HepG2 (cell line): Measurements from ENCODE around the gene ARHGAP9. TPM values are rescaled to one million over a fixed set of nuclear protein-coding genes. Genes with fewer than 3 reads are reported as not detected.

Experiments used
- BCL6 ChIP-seq: IDR thresholded peaks from 2 replicates; pipeline ENCODE4 v1.6.1; 2016; ENCODE audit warnings: missing genetic modification reagents, missing compliant biosample characterization
- CEBPB ChIP-seq: IDR thresholded peaks from 2 replicates; pipeline ENCODE4 v1.6.1; 2011; ENCODE audit warnings: low read depth, low read length, improper control_type of control experiment, borderline replicate concordance
- EHMT2 ChIP-seq: fragments of 200-600 bp; sonication (generic); IDR thresholded peaks from 2 replicates; pipeline ENCODE4 v1.7.0; 2017; ENCODE audit warnings: antibody characterized with exemption, low read depth, low read length, borderline replicate concordance
- KLF11 ChIP-seq: IDR thresholded peaks from 2 replicates; pipeline ENCODE4 v1.6.1; 2016; ENCODE audit warnings: missing compliant biosample characterization
- MYNN ChIP-seq: sonication (generic); formaldehyde crosslinking; IDR thresholded peaks from 2 replicates; pipeline ENCODE4 v1.4.0; 2020; ENCODE audit warnings: mild to moderate bottlenecking, low read depth, missing genetic modification reagents
- SSRP1 ChIP-seq: IDR thresholded peaks from 2 replicates; pipeline ENCODE4 v1.6.1; 2016; ENCODE audit warnings: control low read depth
- TBP ChIP-seq: sonication (generic); formaldehyde crosslinking; IDR thresholded peaks from 2 replicates; pipeline ENCODE4 v1.5.0; 2020; ENCODE audit warnings: missing genetic modification reagents
- ZBTB1 ChIP-seq: sonication (generic); formaldehyde crosslinking; IDR thresholded peaks from 2 replicates; pipeline ENCODE4 v1.4.0; 2020; ENCODE audit warnings: missing genetic modification reagents, borderline replicate concordance
- ZNF282 ChIP-seq: fragments of 450-650 bp; IDR thresholded peaks from 2 replicates; pipeline ENCODE4 v1.6.1; 2018; ENCODE audit not compliant: partially characterized antibody
- ZNF337 ChIP-seq: sonication (generic); formaldehyde crosslinking; IDR thresholded peaks from 2 replicates; pipeline ENCODE4 v1.5.1; 2020; ENCODE audit warnings: missing genetic modification reagents, low read depth, mild to moderate bottlenecking, borderline replicate concordance
- ZNF615 ChIP-seq: sonication (generic); formaldehyde crosslinking; IDR thresholded peaks from 2 replicates; pipeline ENCODE4 v1.5.0; 2020; ENCODE audit warnings: mild to moderate bottlenecking, missing genetic modification reagents, borderline replicate concordance
- ZNF672 ChIP-seq: sonication (generic); formaldehyde crosslinking; IDR thresholded peaks from 2 replicates; pipeline ENCODE4 v1.8.1; 2022; ENCODE audit warnings: missing genetic modification reagents
- polyA plus RNA-seq, 8 experiments: library from polyadenylated mRNA; depleted of rRNA in 3 of 8; stranded (reverse) in 7 of 8; unstranded in 1 of 8; fragments of >200 nt; fragmentation: Illumina TruSeq in 4 of 8; extraction: Trizol in 4 of 8; gene quantifications; 2 replicates each; pipeline versions ENCODE4 v1.2.1 to v1.2.3, GENCODE V29; 2011 to 2016; ENCODE audit warnings: low read depth in 4 of 8, missing spikeins in 1 of 8, mixed read lengths in 1 of 8; ENCODE audit not compliant: insufficient read depth in 1 of 8
- total RNA-seq, 5 experiments: library from RNA; depleted of rRNA; stranded (reverse); fragments of >200 nt; fragmentation: Illumina TruSeq; extraction: Trizol; gene quantifications; 2 replicates each; pipeline ENCODE4 v1.2.3, GENCODE V29; 2016; ENCODE audit warnings: low read depth in 1 of 5
- TF ChIP-seq, protein P1 (sequence below): sonication (generic); formaldehyde crosslinking; IDR thresholded peaks from 2 replicates; pipeline ENCODE4 v1.5.0; 2020; ENCODE audit warnings: mild to moderate bottlenecking, missing genetic modification reagents, moderate library complexity
- TF ChIP-seq, protein P2 (sequence below): sonication (generic); formaldehyde crosslinking; IDR thresholded peaks from 2 replicates; pipeline ENCODE4 v1.4.0; 2020; ENCODE audit warnings: mild to moderate bottlenecking, missing genetic modification reagents
- TF ChIP-seq, protein P3 (sequence below): sonication (generic); formaldehyde crosslinking; IDR thresholded peaks from 2 replicates; pipeline ENCODE4 v1.8.1; 2022; ENCODE audit warnings: mild to moderate bottlenecking, missing genetic modification reagents
- TF ChIP-seq, protein P4 (sequence below): sonication (generic); formaldehyde crosslinking; IDR thresholded peaks from 2 replicates; pipeline ENCODE4 v1.8.0; 2023; ENCODE audit warnings: mild to moderate bottlenecking, missing genetic modification reagents
- TF ChIP-seq, protein P5 (sequence below): sonication (generic); formaldehyde crosslinking; IDR thresholded peaks from 2 replicates; pipeline ENCODE4 v1.5.0; 2020; ENCODE audit warnings: mild to moderate bottlenecking, missing genetic modification reagents, borderline replicate concordance

The ARHGAP9 gene
- total and polyA plus RNA-seq, 2 of the 13 experiments (the other 11 are each of a cell fraction or from before 2014, with no cell fraction given) = 0.18 to 1.2 TPM

DNA sequence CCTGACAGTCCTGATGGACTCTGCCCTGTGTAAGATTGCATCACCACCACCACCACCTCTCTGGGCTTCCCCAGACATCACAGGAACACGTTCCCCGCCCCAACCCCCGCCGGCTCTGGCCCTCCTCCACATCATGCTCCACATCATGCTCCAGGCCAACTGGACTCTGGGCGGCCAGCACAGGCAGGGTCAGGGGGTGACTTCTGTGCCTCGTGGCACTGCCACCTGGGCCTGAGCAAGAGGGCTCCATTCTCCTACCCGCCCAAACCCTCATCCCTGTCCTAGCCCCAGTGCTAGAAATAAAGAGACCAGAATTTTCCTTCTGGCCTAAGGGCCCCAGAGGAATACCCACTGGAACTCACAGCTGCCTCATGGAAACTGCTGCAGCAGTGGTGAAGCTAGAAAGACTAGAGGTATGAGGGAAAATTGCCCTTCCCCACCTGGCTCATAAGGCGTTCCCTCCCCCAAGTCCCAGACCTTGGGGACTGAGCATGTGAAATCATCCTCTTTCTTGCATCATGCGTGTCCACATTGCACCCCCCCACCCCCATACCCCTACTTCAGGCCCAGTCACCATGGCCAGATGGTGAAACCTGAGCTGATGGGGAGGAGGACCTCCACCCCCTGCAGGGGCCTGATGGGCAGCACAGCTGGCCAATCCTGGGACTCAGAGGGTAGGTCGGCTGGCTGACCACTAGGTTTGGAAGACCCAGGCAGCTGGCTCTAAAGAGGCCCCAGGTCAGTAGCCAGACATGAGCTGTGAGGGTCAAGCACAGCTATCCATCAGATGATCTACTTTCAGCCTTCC is 24.9 kb downstream of the ARHGAP9 start, which contains the start of gene INHBE (continued):
- TF ChIP-seq, protein P1, sequence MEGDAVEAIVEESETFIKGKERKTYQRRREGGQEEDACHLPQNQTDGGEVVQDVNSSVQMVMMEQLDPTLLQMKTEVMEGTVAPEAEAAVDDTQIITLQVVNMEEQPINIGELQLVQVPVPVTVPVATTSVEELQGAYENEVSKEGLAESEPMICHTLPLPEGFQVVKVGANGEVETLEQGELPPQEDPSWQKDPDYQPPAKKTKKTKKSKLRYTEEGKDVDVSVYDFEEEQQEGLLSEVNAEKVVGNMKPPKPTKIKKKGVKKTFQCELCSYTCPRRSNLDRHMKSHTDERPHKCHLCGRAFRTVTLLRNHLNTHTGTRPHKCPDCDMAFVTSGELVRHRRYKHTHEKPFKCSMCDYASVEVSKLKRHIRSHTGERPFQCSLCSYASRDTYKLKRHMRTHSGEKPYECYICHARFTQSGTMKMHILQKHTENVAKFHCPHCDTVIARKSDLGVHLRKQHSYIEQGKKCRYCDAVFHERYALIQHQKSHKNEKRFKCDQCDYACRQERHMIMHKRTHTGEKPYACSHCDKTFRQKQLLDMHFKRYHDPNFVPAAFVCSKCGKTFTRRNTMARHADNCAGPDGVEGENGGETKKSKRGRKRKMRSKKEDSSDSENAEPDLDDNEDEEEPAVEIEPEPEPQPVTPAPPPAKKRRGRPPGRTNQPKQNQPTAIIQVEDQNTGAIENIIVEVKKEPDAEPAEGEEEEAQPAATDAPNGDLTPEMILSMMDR = peak; percentile 23
- TF ChIP-seq SSRP1 (peak; percentile 94; the same call in 1 of the 2 replicates), KLF11 (CRISPR knock-in tag) (peak; percentile 38; the same call in 1 of the 2 replicates), ZNF337 (CRISPR knock-in tag) (peak; percentile 57; the same call in 1 of the 2 replicates), BCL6 (CRISPR knock-in tag) (peak; percentile 86), MYNN (no peak), EHMT2 (no peak), ZNF282 (no peak), ZNF615 (CRISPR knock-in tag) (no peak), ZBTB1 (CRISPR knock-in tag) (no peak), TBP (CRISPR knock-in tag) (no peak), ZNF672 (CRISPR knock-in tag) (no peak), CEBPB (peak; percentile 99)
- TF ChIP-seq, protein P2, sequence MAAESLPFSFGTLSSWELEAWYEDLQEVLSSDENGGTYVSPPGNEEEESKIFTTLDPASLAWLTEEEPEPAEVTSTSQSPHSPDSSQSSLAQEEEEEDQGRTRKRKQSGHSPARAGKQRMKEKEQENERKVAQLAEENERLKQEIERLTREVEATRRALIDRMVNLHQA (CRISPR knock-in tag) = no peak
- TF ChIP-seq, protein P3, sequence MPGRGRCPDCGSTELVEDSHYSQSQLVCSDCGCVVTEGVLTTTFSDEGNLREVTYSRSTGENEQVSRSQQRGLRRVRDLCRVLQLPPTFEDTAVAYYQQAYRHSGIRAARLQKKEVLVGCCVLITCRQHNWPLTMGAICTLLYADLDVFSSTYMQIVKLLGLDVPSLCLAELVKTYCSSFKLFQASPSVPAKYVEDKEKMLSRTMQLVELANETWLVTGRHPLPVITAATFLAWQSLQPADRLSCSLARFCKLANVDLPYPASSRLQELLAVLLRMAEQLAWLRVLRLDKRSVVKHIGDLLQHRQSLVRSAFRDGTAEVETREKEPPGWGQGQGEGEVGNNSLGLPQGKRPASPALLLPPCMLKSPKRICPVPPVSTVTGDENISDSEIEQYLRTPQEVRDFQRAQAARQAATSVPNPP (CRISPR knock-in tag) = peak; percentile 70; the same call in 1 of the 2 replicates
- TF ChIP-seq, protein P4, sequence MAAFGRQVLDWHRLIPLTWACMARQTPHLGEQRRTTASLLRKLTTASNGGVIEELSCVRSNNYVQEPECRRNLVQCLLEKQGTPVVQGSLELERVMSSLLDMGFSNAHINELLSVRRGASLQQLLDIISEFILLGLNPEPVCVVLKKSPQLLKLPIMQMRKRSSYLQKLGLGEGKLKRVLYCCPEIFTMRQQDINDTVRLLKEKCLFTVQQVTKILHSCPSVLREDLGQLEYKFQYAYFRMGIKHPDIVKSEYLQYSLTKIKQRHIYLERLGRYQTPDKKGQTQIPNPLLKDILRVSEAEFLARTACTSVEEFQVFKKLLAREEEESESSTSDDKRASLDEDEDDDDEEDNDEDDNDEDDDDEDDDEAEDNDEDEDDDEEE (CRISPR knock-in tag) = no peak
- TF ChIP-seq, protein P5, sequence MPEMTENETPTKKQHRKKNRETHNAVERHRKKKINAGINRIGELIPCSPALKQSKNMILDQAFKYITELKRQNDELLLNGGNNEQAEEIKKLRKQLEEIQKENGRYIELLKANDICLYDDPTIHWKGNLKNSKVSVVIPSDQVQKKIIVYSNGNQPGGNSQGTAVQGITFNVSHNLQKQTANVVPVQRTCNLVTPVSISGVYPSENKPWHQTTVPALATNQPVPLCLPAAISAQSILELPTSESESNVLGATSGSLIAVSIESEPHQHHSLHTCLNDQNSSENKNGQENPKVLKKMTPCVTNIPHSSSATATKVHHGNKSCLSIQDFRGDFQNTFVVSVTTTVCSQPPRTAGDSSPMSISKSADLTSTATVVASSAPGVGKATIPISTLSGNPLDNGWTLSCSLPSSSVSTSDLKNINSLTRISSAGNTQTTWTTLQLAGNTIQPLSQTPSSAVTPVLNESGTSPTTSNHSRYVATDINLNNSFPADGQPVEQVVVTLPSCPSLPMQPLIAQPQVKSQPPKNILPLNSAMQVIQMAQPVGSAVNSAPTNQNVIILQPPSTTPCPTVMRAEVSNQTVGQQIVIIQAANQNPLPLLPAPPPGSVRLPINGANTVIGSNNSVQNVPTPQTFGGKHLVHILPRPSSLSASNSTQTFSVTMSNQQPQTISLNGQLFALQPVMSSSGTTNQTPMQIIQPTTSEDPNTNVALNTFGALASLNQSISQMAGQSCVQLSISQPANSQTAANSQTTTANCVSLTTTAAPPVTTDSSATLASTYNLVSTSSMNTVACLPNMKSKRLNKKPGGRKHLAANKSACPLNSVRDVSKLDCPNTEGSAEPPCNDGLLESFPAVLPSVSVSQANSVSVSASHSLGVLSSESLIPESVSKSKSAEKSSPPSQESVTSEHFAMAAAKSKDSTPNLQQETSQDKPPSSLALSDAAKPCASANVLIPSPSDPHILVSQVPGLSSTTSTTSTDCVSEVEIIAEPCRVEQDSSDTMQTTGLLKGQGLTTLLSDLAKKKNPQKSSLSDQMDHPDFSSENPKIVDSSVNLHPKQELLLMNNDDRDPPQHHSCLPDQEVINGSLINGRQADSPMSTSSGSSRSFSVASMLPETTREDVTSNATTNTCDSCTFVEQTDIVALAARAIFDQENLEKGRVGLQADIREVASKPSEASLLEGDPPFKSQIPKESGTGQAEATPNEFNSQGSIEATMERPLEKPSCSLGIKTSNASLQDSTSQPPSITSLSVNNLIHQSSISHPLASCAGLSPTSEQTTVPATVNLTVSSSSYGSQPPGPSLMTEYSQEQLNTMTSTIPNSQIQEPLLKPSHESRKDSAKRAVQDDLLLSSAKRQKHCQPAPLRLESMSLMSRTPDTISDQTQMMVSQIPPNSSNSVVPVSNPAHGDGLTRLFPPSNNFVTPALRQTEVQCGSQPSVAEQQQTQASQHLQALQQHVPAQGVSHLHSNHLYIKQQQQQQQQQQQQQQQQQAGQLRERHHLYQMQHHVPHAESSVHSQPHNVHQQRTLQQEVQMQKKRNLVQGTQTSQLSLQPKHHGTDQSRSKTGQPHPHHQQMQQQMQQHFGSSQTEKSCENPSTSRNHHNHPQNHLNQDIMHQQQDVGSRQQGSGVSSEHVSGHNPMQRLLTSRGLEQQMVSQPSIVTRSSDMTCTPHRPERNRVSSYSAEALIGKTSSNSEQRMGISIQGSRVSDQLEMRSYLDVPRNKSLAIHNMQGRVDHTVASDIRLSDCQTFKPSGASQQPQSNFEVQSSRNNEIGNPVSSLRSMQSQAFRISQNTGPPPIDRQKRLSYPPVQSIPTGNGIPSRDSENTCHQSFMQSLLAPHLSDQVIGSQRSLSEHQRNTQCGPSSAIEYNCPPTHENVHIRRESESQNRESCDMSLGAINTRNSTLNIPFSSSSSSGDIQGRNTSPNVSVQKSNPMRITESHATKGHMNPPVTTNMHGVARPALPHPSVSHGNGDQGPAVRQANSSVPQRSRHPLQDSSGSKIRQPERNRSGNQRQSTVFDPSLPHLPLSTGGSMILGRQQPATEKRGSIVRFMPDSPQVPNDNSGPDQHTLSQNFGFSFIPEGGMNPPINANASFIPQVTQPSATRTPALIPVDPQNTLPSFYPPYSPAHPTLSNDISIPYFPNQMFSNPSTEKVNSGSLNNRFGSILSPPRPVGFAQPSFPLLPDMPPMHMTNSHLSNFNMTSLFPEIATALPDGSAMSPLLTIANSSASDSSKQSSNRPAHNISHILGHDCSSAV (CRISPR knock-in tag) = peak; percentile 73; the same call in 1 of the 2 replicates
